ENCODE data around the gene SCYGR1. TPM values are rescaled to one million over a fixed set of nuclear protein-coding genes. Genes with fewer than 3 reads are reported as not detected.

SCYGR1 gene
- total RNA-seq, 2 experiments from 2014 or later, result not detected

GRCh38 chr2:227340106-227340505 lies 47.6 kb downstream of the SCYGR1 start:
- Histone ChIP-seq H3K9me3 (ENCODE audit: control insufficient read depth in 1 of 2, insufficient read depth in 1 of 2, low read length in 2 of 2) (no peaks in the 10 kb centered on the region), H3K36me3 (ENCODE audit: insufficient read depth, low read length) (peaks cover 23% of the 10 kb centered on the region), H3K27ac (ENCODE audit: low read depth in 1 of 2, low read length in 2 of 2) (no peak overlapping the region), H3K4me3 (ENCODE audit: low read length) (no peak overlapping the region), H3K4me1 (ENCODE audit: insufficient read depth, low read length) (no peaks in the 10 kb centered on the region), H3K27me3 (ENCODE audit: control insufficient read depth in 1 of 2, insufficient read depth in 2 of 2, low read length in 2 of 2) (no peaks in the 10 kb centered on the region)
- POLR2A ChIA-PET, result no interaction called here
- Mint-ChIP-seq H3K27me3 (no peaks in the 10 kb centered on the region), H3K36me3 (ENCODE audit: low read depth) (peaks cover 68% of the 10 kb centered on the region), H3K4me1 (ENCODE audit: low read depth) (no peaks in the 10 kb centered on the region), H3K9me3 (no peaks in the 10 kb centered on the region), H3K27ac (no peak overlapping the region), H3K4me3 (no peak overlapping the region)
- no peak for ATAC-seq (ENCODE audit: poor library complexity)
- CTCF ChIA-PET, result no interaction called here
- no peak for TF ChIP-seq CTCF (IDR thresholded peaks at IDR 0.05)
- intact Hi-C loops (cut with DNase I, micrococcal nuclease), result no loop called here
- DNase-seq, result no peak

- H3K27ac Mint-ChIP-seq, result no peak overlapping the region
- H3K4me1 Mint-ChIP-seq (ENCODE audit: low read depth), result no peaks in the 10 kb centered on the region
- ChIA-PET CTCF (no interaction called here), POLR2A (no interaction called here)
- intact Hi-C loops (cut with DNase I, micrococcal nuclease), result no loop called here
- no peak overlapping the region for H3K27ac ChIP-seq (ENCODE audit: low read depth in 1 of 2, low read length in 2 of 2)
- no peaks in the 10 kb centered on the region for H3K9me3 Mint-ChIP-seq
- H3K27me3 ChIP-seq (ENCODE audit: control insufficient read depth in 1 of 2, insufficient read depth in 2 of 2, low read length in 2 of 2), result no peaks in the 10 kb centered on the region
- peaks cover 29% of the 10 kb centered on the region for H3K36me3 ChIP-seq (ENCODE audit: insufficient read depth, low read length)
- no peaks in the 10 kb centered on the region for H3K9me3 ChIP-seq (ENCODE audit: control insufficient read depth in 1 of 2, insufficient read depth in 1 of 2, low read length in 2 of 2)
- H3K36me3 Mint-ChIP-seq (ENCODE audit: low read depth), result peaks cover 77% of the 10 kb centered on the region
- no peaks in the 10 kb centered on the region for H3K4me1 ChIP-seq (ENCODE audit: insufficient read depth, low read length)
- H3K4me3 ChIP-seq (ENCODE audit: low read length), result no peak overlapping the region
- no peaks in the 10 kb centered on the region for H3K27me3 Mint-ChIP-seq
- DNase-seq (no peak), ATAC-seq (ENCODE audit: poor library complexity) (no peak)
- H3K4me3 Mint-ChIP-seq, result no peak overlapping the region
- TF ChIP-seq CTCF (IDR thresholded peaks at IDR 0.05), result no peak
Observed at GRCh38 chr2:227339098-227339599, 48.6 kb downstream of the SCYGR1 start.

Other genes with a start within 250 kb of the SCYGR1 start
- gene COL4A4, start 223.7 kb downstream of the SCYGR1 start, total RNA-seq, result not detected
- not detected for gene COL4A3, start 223.3 kb downstream of the SCYGR1 start, total RNA-seq
- gene MFF, start 62.7 kb downstream of the SCYGR1 start, total RNA-seq, result 10 to 100 TPM; 46.9 to 51.8 TPM
- gene TM4SF20, start 8.6 kb downstream of the SCYGR1 start, total RNA-seq, result not detected
- gene AGFG1, start 84.2 kb upstream of the SCYGR1 start, total RNA-seq, result 10 to 100 TPM; 49.9 to 55.9 TPM
- not detected for gene SCYGR2, start 210.9 kb upstream of the SCYGR1 start, total RNA-seq
- gene SCYGR3, start 226.9 kb upstream of the SCYGR1 start, total RNA-seq, result not detected
- gene SCYGR4, start 229.5 kb upstream of the SCYGR1 start, total RNA-seq, result not detected

Measured in CD4-positive, alpha-beta T cell (primary cell).